HepG2 (cell line): ENCODE results near the gene NRIP2. TPM values are rescaled to one million over a fixed set of nuclear protein-coding genes. Genes with fewer than 3 reads are reported as not detected.

ENCODE experiments used
- FOXM1 ChIP-seq: sonication (generic); formaldehyde crosslinking; IDR thresholded peaks from 2 replicates; pipeline ENCODE4 v1.5.0; 2020; ENCODE audit warnings: missing genetic modification reagents
- HDAC6 ChIP-seq: fragments of 200-600 bp; sonication (generic); IDR thresholded peaks from 2 replicates; pipeline ENCODE4 v1.7.0; 2017; ENCODE audit warnings: mild to moderate bottlenecking, antibody characterized with exemption, low read length, low read depth
- MNT ChIP-seq: fragments of 450-650 bp; IDR thresholded peaks from 2 replicates; pipeline ENCODE4 v1.6.1; 2016
- TFE3 ChIP-seq: IDR thresholded peaks from 2 replicates; pipeline ENCODE4 v1.6.1; 2016
- ZFP91 ChIP-seq: sonication (generic); formaldehyde crosslinking; IDR thresholded peaks from 2 replicates; pipeline ENCODE4 v1.9.0; 2022; ENCODE audit warnings: missing genetic modification reagents, mild to moderate bottlenecking, borderline replicate concordance
- ZFY ChIP-seq: sonication (generic); formaldehyde crosslinking; IDR thresholded peaks from 2 replicates; pipeline ENCODE4 v1.4.0; 2020; ENCODE audit warnings: missing genetic modification reagents
- ZNF124 ChIP-seq: sonication (generic); formaldehyde crosslinking; IDR thresholded peaks from 2 replicates; pipeline ENCODE4 v1.4.0; 2020; ENCODE audit warnings: missing genetic modification reagents
- ZNF317 ChIP-seq: sonication (generic); formaldehyde crosslinking; IDR thresholded peaks from 2 replicates; pipeline ENCODE4 v1.5.0; 2020; ENCODE audit warnings: mild to moderate bottlenecking, missing genetic modification reagents
- polyA plus RNA-seq, 8 experiments: library from polyadenylated mRNA; depleted of rRNA in 3 of 8; stranded (reverse) in 7 of 8; unstranded in 1 of 8; fragments of >200 nt; fragmentation: Illumina TruSeq in 4 of 8; extraction: Trizol in 4 of 8; gene quantifications; 2 replicates each; pipeline versions ENCODE4 v1.2.1 to v1.2.3, GENCODE V29; 2011 to 2016; ENCODE audit warnings: low read depth in 4 of 8, missing spikeins in 1 of 8, mixed read lengths in 1 of 8; ENCODE audit not compliant: insufficient read depth in 1 of 8
- total RNA-seq, 5 experiments: library from RNA; depleted of rRNA; stranded (reverse); fragments of >200 nt; fragmentation: Illumina TruSeq; extraction: Trizol; gene quantifications; 2 replicates each; pipeline ENCODE4 v1.2.3, GENCODE V29; 2016; ENCODE audit warnings: low read depth in 1 of 5

The NRIP2 gene
- total and polyA plus RNA-seq, 2 of the 13 experiments (the other 11 are each of a cell fraction or from before 2014, with no cell fraction given) = not detected

GRCh38 chr12:2877047-2877952 lies 42.5 kb upstream of the NRIP2 start, which contains the start of the genes FOXM1 and RHNO1 (continued):
- TF ChIP-seq TFE3 (peak; percentile 60), ZFP91 (CRISPR knock-in tag) (no peak), FOXM1 (CRISPR knock-in tag) (0 out of 2 replicates have a peak, but pooled peaks have one; percentile 63), ZNF124 (CRISPR knock-in tag) (peak; percentile 21; the same call in 1 of the 2 replicates), ZNF317 (CRISPR knock-in tag) (0 out of 2 replicates have a peak, but pooled peaks have one; percentile 25), MNT (0 out of 2 replicates have a peak, but pooled peaks have one; percentile 19), HDAC6 (no peak), ZFY (CRISPR knock-in tag) (peak; percentile 89)
